Activated CD4-positive, alpha-beta T cell treated with anti-CD3 and anti-CD28 coated beads for 4 hours (primary cell): ENCODE measurements around the gene FBLIM1.

Experiments
- DNase-seq, 2 donors: peaks; one replicate each; pipeline ENCODE4 v3.0.0-alpha.2; 2020

FBLIM1 gene

DNA sequence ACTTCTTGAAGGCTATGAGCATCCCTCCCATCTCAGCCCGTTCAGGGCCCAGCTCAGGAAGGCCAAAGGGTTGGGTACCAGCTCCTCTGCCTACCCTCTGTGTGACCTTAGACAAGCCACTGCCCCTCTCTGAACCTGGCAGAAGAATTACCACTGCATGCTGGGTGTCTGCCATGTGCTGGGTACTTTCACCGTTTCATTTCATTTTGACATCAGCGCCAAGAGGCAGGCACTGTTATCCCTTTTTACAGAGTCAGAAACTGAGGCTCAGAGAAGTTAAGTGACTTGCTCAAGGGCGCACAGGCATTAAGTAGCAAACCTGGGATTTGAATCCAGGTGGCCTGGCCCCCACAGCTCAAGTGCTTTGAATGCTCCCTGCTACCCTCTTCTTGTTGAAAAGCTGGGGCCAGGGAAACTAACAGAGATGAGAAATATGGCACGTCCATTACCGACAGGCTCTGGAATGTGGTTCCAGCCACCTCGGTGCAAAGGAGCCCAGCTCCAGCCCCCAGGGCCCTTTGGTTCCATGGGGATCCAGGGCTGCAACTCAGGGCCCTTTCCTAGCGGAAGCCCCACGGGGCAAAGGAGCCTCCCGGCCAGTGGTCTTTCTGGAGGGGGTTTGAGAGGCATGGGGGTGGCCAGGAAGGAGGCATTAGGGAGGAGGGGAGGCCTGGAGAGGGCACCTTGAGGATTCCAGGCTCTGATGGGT lies 9.8 kb upstream of the FBLIM1 start:
- DNase-seq = no peak

DNA sequence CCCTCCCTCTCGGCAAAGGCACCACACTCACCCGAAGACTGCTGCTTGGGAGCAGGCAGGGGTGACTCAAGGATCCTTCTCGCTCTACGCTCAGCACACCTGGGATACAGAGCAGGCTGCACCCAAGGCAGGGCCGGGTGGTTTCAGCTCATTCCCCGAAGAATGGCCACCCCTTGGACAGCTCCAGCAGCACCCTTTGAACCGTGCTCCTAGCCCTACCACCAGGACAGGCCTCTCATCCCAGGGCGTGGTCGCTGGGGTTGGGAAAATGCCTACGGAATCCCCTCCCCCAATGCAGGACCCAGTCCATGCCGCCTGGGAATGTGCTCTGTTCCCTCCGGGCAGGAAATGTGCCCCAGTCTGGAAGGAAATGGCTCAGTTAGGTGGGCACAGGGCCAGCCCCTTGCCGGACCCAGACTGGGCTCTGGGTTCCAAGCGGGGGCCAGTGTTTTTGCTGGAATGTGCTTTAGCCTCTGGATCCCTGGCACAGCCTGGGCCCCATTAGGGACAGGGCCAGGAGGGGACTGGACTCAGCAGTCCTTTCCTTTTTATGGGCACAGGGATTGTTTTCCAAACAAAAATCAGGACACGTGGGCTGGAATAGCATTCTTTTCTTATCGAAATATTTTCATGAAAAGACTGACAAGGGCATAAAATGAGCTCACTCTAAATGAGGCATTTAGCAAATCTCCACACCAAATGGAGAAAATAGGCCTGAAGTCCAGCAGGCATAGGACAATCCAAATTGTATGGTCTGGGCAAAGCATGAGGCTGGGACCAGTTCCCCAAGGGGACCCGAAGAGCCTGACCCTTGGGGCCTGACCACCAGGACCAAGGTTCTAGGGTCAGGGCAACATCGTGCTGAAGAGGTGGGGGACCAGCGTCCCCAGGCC lies 8.9 kb upstream of the FBLIM1 start:
- DNase-seq = no peak

DNA sequence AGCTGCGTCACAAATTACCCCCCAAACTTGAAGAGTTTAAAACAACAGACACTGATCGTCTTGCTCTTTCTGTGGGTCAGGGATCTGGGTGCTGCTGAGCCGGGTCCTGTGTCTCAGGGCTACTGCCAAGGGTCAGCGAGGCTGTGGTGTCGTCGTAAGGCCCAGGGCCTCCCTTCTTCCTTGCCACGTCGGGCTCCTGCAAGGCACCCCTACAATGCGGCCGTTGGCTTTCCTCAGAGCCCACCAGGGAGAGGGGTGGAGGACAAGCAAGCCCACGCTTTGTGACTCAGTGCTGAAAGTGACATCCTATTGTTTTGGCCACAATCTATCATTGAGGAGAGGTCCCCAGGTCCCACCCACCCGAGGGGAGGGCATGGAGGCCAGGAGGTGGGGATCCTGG lies 7.7 kb upstream of the FBLIM1 start:
- no peak for DNase-seq

DNA sequence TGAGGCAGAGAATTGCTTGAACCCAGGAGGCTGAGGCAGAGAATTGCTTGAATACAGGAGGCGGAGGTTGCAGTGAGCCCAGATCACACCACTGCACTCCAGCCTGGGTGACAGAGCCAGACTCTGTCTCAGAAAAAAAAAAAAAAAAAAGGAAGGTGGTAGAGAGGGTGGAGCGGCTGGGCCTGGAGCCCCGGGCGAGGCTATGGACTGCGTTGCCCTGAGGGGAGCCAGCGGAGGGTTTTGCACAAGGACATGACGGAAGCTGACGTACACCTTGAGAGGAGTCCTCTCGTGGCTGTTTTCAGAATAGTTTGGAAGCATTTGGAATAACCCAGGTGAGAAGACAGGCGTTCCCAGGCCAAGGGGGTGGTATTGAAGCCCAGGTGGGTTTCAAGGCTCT lies 6.9 kb upstream of the FBLIM1 start:
- DNase-seq = no peak

DNA sequence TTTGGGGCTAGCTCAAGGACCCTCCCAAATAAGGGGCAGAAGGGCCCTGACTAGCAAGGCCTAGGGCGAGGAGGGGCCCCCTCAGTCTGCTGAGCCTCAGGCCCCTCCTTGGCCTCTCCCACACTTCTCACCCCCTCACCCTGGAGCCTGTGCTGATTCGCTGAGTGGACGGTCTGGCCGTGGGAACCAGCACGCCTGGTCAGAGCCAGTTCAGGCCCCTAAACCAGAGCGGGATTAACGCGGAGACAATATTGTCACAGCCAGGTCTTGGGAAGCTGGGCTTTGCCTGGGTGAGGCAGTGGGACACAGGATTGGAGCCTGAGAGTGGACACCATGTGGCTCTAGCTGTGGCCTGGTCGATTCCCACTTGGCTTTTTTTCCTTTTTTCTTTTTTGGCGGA lies 4.8 kb upstream of the FBLIM1 start:
- no peak for DNase-seq

DNA sequence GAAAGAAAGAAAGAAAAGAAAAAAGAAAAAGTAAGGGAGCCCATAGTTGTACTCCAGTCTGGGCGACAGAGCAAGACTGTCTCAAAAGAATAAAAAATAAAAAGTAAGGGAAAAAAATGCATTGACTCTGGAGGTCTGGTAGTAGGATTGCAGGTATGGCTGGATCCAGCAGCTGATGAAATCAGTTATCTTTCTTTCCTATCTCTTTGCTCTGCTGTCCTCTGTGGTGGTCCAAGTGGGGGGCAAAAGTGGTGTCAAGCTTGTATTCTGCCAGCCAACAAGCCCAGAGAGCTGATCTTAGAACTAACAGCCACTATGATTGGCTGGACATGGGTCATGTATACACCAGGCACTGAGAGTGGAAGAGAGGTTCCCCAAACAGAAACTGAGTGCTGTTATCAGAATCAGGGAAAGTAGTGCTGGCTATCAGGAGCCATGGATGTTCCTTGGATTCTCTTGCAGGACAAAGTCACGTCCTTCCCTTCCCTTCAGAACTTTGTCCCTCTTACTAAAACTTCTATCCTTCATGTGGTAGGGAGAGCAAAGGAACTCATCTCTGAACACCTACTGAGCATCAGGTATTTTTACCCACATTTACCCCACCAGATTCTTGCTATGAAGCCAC lies 3.5 kb upstream of the FBLIM1 start:
- DNase-seq = no peak

DNA sequence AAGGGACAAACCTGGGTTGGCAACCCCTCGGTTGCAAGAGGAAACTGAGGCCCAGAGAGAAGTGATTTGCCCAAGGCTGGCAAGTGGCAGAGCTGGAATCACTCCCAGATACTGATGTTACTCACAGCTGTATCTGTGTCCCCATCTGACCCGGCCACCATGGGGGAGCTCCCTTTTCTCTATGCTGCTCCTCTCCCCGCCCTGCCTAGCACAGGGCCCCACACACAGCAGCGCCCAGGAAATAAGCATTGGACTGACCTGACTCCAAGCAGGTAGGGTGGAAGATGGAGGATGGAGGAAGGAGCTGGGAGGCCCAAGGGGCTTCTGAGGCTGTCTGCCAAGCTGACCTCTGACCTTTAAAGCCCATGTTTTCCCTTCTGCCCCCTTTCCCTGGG lies 3.0 kb upstream of the FBLIM1 start:
- no peak for DNase-seq

DNA sequence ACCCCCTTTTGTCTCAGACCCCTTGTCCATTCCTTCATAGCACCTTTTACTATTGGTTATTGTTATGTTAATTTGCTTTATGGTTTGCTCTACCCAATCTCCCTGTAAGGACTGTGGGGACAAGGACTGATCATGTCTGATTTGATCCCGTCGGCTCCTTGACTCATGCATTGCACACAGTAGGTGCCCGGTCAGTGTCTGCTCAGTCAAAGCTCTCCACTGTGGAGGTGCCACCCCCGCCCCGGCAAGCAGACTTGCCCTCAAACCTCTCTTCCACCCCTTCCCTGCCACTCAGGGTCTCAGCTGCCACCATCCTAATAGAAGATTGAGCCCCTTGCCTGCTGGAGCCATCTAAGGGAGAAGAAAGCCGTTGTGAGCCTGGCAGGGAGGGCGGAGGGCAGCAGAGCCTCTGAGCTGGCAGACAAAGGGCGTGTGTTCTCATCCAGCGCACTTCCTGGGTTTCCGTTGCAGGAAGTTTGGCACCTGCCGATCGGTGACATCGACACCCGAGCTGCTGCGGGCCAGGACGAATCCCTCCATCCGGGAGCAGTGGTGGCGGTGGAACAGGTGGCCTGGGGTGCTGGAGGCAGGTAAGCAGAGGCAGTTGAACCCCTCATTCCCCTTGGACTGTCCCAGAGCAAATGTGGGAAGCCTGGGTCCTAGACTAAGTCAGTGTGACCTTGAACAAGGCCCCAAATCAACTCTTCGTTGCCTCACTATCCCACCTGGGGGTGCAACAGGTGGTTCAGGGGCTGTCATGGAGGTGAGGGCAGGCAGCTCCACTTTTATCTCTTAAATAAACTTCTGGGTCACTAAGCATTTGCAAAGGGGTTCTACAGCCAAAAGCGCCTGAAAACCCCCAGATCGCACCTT lies 2.2 kb upstream of the FBLIM1 start:
- no peak for DNase-seq

DNA sequence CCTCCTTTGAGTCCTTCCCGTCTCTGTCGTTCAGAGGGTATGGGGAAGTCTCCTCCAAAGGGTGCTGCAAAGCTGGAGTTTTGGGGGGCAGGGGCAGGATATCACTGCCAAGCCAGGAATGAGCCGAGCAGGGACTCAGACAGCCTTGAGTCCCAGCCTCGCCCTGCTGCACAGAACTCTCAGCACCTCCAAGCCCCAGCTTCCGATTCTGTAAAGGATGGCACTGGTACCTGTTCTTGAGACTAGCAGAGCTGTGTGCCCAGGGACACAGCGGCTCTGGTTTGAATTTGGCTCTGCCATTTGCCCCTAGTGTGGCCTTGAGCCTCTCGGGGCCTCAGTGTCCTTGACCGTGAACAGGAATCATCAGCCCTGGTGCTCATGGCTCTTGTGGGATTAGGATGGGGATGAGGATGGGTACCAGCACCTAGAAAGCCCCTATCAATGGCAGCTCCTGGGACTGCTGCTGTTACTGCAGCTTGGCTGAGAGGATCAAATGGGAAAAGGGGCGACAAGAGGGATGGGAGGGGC lies 1.5 kb upstream of the FBLIM1 start:
- DNase-seq = no peak

DNA sequence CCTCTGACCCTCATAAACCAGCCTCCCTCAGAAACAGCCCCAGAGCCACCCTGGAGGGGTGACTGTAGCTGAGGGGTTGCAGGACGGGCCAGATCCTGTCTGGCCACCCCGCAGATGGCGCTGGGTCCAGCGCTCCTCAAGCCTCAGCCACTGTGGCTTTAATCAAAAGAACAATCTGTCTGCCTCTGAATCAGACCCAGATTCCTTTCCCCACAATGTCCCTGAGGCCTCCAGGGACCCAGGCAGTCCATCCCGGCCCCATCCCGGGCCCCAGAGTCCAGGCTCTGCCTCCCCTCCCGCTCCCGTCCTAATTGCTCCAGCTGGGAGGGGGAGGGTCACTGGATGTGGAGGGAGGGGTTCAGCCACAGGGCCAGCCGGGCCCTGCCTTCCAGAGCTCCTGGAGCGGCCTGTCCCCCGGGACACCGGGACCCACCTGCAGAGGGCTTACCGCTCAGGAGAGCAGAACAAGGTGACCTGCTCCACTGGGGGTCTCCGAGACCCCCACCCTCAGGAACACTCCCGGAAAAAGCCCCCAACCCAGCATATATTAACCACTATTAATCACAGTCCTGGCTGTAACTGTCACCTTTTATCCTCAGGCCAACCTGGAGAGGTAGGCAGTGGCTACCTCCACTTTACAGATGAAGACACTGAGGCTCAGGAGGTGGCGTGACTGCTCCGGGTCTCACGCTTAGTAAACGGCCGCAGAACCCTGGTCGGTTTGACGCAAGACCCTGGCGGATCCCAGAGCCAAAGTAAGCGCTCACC lies 836 bp upstream of the FBLIM1 start:
- no peak for DNase-seq

DNA sequence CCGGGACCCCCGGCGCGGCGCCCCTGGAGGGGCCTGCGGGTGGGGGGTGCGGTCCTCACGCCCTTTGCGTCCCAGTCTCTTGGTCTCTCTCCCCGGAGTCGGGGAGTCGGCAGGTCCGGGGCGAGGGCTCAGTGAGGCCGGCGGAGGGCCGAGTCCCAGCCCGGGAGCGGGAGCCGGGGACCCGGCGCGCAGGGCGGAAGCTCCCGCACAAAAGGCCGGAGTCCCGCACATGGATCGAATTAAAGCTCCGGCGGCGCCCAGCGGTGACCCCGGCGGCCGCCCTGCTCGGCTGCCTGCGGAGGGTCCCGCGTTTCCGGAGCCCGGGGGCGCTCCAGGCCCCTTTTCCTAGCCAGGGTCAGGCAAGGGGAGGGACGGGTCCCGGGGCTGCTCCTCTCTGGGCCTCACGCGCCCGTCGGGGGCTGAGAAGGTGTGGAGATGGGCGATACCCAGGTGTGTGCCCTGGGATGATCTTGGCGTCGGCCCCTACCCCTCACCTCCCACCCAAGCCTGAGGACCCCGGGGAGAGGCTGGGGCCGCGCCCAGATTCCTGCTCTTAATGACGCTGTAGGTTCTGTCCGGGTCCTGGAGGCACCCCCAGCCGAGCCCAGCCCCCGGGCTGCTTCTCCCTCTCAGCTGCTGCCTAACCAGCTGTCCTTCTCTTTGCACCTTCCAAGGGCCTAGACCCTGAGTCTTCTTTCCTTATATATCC lies 512 bp downstream of the FBLIM1 start:
- DNase-seq = no peak

DNA sequence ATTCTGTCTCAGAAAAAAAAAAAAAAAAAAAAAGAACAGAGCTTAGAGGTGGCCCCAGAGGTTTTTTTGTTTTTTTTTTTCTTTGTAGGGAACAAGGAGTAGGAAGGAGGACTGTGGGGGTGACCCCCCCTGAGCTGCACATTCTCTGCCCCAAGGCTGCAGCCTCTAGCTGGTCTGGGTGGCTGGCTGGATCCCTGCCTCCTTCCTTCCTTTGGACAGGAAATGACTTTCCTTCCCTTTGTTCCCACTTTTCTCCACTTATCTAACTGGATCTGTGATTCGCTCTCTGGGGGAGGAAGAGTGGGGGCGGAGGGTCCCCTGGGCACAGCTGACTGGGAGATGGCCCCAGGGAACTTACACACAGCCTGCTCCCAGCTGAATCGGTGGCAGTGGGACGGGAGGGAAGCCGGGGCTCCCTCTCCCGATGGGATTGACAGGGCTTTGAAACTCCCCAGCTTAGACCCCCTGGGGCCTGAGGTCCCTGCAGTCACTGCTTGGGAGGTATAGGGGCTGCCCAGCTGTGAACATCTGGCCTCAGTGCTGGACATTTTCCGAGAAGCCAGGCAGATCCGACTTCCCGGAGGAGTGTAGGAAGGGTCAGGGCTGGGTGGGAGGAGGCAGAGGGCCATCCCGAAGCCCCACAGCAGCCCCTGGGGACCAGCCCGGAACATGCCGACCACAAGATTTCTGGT lies 2.1 kb downstream of the FBLIM1 start:
- no peak for DNase-seq

DNA sequence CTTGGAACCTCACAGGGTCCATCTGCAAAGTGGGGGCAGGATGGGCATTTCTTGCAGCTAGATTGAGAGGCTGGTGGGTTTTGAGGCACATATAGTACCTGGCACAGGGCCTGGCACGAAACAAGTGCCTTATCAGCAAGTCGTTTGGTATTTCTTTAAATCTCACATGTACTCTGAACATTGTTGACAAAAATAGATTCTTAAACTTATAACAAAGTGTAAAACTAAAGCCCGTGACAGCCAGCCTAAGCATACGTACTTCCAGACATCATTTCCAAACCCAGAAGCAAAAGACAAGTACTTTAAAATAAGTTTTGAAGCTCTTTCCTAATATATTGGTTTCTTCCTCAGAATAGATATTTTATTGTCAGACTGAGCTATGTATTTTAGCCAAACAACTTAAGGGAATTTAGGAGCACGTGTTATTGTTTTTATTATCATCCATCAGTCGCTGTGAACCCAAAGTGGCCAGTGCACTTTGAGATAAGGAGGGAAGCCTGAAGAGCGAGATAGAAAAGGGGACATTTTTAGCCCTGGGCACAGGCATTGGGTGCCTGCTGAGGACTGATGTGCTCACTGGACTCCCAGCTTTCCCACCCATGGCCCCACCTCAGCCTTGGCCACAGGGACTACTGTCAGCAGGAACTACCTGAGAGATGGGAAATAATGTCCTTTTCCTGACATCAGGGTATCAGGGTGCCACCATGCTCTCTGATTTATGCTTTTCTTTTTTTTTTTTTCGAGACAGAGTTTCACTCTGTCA lies 3.0 kb downstream of the FBLIM1 start:
- no peak for DNase-seq

DNA sequence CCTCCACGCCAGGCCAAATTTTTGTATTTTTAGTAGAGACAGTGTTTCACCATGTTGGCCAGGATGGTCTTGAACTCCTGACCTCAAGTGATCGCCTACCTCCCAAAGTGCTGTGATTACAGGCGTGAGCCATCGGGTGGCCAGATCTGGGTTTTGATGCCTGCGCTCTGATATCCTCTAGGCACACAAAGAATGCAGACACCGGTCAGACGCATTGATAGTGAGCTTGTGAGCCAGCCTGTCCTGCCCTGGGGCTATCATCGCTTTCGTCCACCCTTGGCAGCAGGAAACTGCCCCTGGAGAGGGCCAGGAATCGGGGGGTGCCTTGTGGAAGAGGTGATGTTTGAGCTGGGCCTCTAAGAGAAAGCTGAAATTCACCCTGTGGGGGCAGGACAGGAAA lies 4.0 kb downstream of the FBLIM1 start:
- DNase-seq = no peak

DNA sequence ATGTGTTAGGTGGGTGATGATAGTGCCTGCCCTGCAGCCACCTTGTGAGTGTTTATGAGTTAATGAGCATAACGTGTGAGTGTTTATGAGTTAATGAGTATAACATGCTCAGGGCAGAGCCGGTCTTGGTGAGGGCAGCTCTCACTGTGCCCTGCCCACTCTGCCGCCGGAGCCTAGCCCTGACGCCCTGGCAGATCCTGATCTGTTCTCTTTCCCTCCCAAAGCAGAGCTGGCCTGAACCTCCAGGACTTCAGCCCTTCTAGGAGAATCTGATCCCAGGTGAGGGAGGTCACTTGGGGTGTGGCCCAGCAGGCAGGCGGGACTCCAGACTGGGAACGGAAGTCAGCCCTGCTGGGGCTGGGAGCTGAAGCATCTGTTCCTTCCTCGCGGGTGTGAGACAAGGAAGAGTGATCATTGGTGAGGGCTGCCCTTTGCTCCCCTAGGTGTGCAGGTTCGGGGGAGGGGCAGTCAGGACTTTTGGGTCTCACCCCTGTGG lies 5.7 kb downstream of the FBLIM1 start:
- DNase-seq = no peak

DNA sequence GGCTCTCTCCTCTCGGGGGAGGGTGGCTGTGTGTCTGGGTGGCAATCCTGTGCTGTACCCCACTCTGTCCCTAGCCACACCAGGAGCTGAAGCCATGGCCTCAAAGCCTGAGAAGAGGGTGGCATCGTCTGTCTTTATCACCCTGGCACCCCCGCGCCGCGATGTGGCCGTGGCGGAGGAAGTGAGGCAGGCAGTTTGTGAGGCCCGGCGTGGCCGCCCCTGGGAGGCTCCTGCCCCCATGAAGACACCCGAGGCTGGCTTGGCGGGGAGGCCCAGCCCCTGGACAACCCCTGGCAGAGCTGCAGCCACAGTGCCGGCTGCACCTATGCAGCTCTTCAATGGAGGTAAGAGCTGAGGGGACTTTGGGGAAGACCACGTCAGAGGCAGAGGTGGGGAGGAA lies 6.3 kb downstream of the FBLIM1 start:
- no peak for DNase-seq

DNA sequence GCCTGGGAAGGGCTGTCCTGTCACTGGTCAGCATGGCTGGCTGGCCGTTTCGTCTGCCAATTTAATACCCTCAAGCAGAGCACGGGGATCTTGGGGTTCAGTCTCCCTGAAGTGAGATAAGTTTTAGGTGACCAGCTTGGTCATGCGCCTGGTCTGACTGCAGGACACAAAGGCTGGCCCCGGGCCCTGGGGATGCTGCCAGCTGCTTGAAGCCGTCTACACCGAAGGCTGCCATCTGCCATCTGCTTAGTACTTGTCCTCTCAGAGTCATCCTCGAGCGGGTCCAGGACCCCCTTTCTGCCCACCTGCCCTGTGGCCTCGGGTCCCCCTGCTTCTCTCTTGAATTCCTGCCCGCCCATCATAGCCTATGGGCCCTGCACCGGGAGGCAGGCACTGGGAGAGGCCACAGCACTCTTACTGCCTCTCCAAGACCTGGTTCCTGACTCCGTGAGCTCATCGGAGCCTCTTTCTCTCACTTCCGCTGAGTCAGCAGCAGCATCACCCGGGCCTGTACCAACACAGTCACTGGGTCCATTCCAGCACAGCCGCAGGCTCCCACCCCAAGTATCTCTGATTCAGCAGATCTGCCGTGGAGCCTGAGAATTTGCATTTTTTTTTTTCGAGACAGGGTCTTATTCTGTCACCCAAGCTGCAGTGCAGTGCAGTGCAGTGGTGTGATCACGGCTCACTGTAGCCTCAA lies 7.0 kb downstream of the FBLIM1 start:
- DNase-seq = no peak

DNA sequence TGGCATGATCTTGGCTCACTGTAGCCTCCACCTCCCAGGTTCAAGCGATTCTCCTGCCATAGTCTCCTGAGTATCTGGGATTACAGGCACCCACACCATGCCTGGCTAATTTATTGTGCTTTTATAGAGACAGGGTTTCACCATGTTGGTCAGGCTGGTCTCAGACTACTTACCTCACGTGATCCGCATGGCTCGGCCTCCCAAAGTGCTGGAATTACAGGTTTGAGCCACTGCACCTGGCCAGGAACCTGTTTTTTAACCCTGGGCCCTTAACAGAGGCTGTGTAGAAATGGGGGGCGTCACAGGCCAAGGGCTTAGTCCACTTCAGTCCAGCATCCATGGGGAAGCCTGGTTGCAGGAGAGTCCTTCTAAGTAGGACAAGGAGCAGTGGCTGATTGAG lies 9.3 kb downstream of the FBLIM1 start:
- DNase-seq = no peak

DNA sequence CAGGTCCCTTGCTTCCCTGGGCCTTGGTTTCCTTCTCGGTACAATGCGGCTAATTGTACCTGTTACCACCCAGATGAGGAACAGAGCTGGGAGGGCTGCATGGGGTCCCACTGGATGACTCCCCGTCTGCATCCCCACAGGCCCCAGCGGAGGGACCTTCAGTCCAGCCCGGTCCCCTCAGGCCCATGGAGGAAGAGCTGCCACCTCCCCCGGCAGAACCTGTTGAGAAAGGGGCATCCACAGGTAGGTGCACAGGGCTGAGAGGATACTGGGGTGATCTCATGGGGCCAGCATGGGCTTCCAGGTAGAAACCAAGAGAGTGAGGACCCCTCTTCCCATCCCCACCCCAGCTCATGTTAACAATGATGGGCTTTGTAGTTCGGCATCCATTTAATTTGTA lies 9.8 kb downstream of the FBLIM1 start:
- no peak for DNase-seq
